K562 (cell line): ENCODE results near the gene GSTM5. TPM values are rescaled to one million over a fixed set of nuclear protein-coding genes. Genes with fewer than 3 reads are reported as not detected.

Source experiments
- EP300 ChIP-seq: IDR thresholded peaks from 2 replicates; pipeline ENCODE4 v1.6.1; 2012; ENCODE audit warnings: low read length, improper control_type of control experiment
- ETV5 ChIP-seq: sonication (generic); formaldehyde crosslinking; IDR thresholded peaks from 2 replicates; pipeline ENCODE4 v1.4.0; 2020; ENCODE audit warnings: low read depth, mild to moderate bottlenecking, missing genetic modification reagents
- KAT8 ChIP-seq: fragments of 450-650 bp; IDR thresholded peaks from 2 replicates; pipeline ENCODE4 v1.6.1; 2016; ENCODE audit warnings: low read depth, mild to moderate bottlenecking
- OTX1 ChIP-seq: fragments of 450-650 bp; formaldehyde crosslinking; IDR thresholded peaks from 2 replicates; pipeline ENCODE4 v1.4.0; 2022; ENCODE audit warnings: mild to moderate bottlenecking
- RBFOX2 ChIP-seq: fragments of 200-400 bp; formaldehyde crosslinking; IDR thresholded peaks from 2 replicates; pipeline ENCODE4 v1.6.1; 2017; ENCODE audit warnings: low read depth, mild to moderate bottlenecking, low read length, moderate library complexity
- SLC30A9 ChIP-seq: fragments of 250-450 bp; sonication (Bioruptor Pico); IDR thresholded peaks from 2 replicates; pipeline ENCODE4 v1.8.0; 2022; ENCODE audit warnings: mild to moderate bottlenecking, moderate library complexity
- ZNF408 ChIP-seq: fragments of 250-450 bp; sonication (Bioruptor Pico); IDR thresholded peaks from 2 replicates; pipeline ENCODE4 v1.4.0; 2020; ENCODE audit warnings: low read depth, mild to moderate bottlenecking, moderate library complexity
- polyA plus RNA-seq, 8 experiments: library from polyadenylated mRNA; depleted of rRNA in 4 of 8; stranded (reverse) in 5 of 8; unstranded in 3 of 8; fragments of >200 nt; fragmentation: Nextera tagmentation in 2 of 8; fragmentation: Illumina TruSeq in 1 of 8; extraction: Ambion mirVana in 2 of 8; extraction: Trizol in 1 of 8; gene quantifications; 2 replicates each; pipeline versions ENCODE4 v1.2.1 to v1.2.3, GENCODE V29; 2011 to 2014; ENCODE audit warnings: inconsistent platforms in 1 of 8, missing spikeins in 1 of 8
- total RNA-seq, 7 experiments: library from RNA; depleted of rRNA in 6 of 7; stranded (reverse); fragments of >200 nt in 6 of 7; fragmentation: Illumina TruSeq in 2 of 7; extraction: Trizol in 2 of 7; gene quantifications; 2 replicates each; pipeline versions ENCODE4 v1.2.1 to v1.2.3, GENCODE V29; 2011 to 2021; ENCODE audit warnings: low replicate concordance in 1 of 7
- TF ChIP-seq, protein P1 (sequence below), 3 experiments: IDR thresholded peaks in 2 of 3; conservative IDR thresholded peaks in 1 of 3; 2 replicates each; pipeline ENCODE4 v1.5.1; 2011 to 2012; ENCODE audit warnings: low read length in 3 of 3, mild to moderate bottlenecking in 3 of 3, control low read depth in 2 of 3, improper control_type of control experiment in 1 of 3, inconsistent platforms in 1 of 3, low read depth in 1 of 3, mixed read lengths in 1 of 3, moderate library complexity in 1 of 3; ENCODE audit not compliant: insufficient read depth in 2 of 3
- TF ChIP-seq, protein P2 (sequence below): conservative IDR thresholded peaks from 2 replicates; pipeline ENCODE4 v1.6.1; 2011; ENCODE audit warnings: low read depth, mild to moderate bottlenecking, low read length; ENCODE audit not compliant: control insufficient read depth
- TF ChIP-seq, protein P3 (sequence below): sonication (generic); formaldehyde crosslinking; IDR thresholded peaks from 2 replicates; pipeline ENCODE4 v1.8.1; 2023; ENCODE audit warnings: missing genetic modification reagents, mild to moderate bottlenecking, borderline replicate concordance
- TF ChIP-seq, protein P4 (sequence below): fragments of 450-650 bp; IDR thresholded peaks from one replicate; pipeline ENCODE4 v1.6.1; 2018; ENCODE audit warnings: mild to moderate bottlenecking, moderate library complexity; ENCODE audit not compliant: partially characterized antibody

Gene GSTM5
- total and polyA plus RNA-seq, 9 of the 15 experiments (the other 6 are each of a cell fraction or from before 2014, with no cell fraction given): not detected

DNA sequence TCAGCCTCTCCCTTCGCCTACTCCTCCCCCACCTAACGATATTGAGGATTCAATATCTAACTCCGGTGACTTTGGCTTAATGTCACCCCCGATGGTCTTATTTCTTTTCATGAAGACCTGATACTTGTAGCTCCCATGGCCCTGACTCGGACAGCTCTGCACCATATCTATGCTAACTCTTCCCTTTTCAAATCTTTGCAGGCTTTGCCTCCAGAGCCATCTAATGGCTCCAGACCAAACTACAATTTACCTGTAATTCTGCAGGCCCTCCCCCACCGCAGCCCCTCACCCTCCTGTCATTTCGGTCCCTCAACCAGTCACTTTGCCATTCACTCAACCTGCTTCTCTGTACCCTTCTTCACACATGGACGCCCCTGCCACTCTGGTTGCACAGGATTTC is 7.9 kb upstream of the GSTM5 start (continued):
- TF ChIP-seq, protein P1, sequence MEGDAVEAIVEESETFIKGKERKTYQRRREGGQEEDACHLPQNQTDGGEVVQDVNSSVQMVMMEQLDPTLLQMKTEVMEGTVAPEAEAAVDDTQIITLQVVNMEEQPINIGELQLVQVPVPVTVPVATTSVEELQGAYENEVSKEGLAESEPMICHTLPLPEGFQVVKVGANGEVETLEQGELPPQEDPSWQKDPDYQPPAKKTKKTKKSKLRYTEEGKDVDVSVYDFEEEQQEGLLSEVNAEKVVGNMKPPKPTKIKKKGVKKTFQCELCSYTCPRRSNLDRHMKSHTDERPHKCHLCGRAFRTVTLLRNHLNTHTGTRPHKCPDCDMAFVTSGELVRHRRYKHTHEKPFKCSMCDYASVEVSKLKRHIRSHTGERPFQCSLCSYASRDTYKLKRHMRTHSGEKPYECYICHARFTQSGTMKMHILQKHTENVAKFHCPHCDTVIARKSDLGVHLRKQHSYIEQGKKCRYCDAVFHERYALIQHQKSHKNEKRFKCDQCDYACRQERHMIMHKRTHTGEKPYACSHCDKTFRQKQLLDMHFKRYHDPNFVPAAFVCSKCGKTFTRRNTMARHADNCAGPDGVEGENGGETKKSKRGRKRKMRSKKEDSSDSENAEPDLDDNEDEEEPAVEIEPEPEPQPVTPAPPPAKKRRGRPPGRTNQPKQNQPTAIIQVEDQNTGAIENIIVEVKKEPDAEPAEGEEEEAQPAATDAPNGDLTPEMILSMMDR (IDR thresholded peaks at IDR 0.05 in 2 of 3, conservative IDR thresholded peaks at IDR 0.05 in 1 of 3; ENCODE audit: insufficient read depth in 2 of 3, low read depth in 1 of 3, low read length in 3 of 3): peak in 2 of 3 experiments; percentile 10 to 44; a peak in 2 of 6 replicates
- no peak for TF ChIP-seq OTX1 (CRISPR knock-in tag)
- TF ChIP-seq RBFOX2: no peak
- TF ChIP-seq, protein P2, sequence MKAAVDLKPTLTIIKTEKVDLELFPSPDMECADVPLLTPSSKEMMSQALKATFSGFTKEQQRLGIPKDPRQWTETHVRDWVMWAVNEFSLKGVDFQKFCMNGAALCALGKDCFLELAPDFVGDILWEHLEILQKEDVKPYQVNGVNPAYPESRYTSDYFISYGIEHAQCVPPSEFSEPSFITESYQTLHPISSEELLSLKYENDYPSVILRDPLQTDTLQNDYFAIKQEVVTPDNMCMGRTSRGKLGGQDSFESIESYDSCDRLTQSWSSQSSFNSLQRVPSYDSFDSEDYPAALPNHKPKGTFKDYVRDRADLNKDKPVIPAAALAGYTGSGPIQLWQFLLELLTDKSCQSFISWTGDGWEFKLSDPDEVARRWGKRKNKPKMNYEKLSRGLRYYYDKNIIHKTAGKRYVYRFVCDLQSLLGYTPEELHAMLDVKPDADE: no peak
- no peak for TF ChIP-seq ZNF408 (CRISPR knock-in tag)
- no peak for TF ChIP-seq KAT8
- no peak for TF ChIP-seq SLC30A9 (CRISPR knock-in tag)
- TF ChIP-seq, protein P3, sequence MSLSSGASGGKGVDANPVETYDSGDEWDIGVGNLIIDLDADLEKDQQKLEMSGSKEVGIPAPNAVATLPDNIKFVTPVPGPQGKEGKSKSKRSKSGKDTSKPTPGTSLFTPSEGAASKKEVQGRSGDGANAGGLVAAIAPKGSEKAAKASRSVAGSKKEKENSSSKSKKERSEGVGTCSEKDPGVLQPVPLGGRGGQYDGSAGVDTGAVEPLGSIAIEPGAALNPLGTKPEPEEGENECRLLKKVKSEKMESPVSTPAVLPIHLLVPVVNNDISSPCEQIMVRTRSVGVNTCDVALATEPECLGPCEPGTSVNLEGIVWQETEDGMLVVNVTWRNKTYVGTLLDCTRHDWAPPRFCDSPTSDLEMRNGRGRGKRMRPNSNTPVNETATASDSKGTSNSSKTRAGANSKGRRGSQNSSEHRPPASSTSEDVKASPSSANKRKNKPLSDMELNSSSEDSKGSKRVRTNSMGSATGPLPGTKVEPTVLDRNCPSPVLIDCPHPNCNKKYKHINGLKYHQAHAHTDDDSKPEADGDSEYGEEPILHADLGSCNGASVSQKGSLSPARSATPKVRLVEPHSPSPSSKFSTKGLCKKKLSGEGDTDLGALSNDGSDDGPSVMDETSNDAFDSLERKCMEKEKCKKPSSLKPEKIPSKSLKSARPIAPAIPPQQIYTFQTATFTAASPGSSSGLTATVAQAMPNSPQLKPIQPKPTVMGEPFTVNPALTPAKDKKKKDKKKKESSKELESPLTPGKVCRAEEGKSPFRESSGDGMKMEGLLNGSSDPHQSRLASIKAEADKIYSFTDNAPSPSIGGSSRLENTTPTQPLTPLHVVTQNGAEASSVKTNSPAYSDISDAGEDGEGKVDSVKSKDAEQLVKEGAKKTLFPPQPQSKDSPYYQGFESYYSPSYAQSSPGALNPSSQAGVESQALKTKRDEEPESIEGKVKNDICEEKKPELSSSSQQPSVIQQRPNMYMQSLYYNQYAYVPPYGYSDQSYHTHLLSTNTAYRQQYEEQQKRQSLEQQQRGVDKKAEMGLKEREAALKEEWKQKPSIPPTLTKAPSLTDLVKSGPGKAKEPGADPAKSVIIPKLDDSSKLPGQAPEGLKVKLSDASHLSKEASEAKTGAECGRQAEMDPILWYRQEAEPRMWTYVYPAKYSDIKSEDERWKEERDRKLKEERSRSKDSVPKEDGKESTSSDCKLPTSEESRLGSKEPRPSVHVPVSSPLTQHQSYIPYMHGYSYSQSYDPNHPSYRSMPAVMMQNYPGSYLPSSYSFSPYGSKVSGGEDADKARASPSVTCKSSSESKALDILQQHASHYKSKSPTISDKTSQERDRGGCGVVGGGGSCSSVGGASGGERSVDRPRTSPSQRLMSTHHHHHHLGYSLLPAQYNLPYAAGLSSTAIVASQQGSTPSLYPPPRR (CRISPR knock-in tag): no peak
- no peak for TF ChIP-seq EP300
- TF ChIP-seq, protein P4, sequence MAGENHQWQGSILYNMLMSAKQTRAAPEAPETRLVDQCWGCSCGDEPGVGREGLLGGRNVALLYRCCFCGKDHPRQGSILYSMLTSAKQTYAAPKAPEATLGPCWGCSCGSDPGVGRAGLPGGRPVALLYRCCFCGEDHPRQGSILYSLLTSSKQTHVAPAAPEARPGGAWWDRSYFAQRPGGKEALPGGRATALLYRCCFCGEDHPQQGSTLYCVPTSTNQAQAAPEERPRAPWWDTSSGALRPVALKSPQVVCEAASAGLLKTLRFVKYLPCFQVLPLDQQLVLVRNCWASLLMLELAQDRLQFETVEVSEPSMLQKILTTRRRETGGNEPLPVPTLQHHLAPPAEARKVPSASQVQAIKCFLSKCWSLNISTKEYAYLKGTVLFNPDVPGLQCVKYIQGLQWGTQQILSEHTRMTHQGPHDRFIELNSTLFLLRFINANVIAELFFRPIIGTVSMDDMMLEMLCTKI: no peak
- no peak for TF ChIP-seq ETV5 (CRISPR knock-in tag)
